Stimulated activated CD8-positive, alpha-beta memory T cell treated with anti-CD3 and anti-CD28 coated beads, Interleukin-15, amount 100 ng/mL, for 1 hour (primary cell): Measurements from ENCODE around the gene HBS1L.

Experiments
- DNase-seq: peaks from one replicate; pipeline ENCODE4 v3.0.0-alpha.2; 2020; ENCODE audit warnings: low read depth

Gene HBS1L

GRCh38 chr6:135033238-135033637, 21.4 kb downstream of the HBS1L start:
- DNase-seq = no peak

- DNase-seq = no peak
These were observed 24.0 kb downstream of the HBS1L start for GRCh38 chr6:135030532-135031178.

- no peak for DNase-seq
These were observed 24.6 kb downstream of the HBS1L start for GRCh38 chr6:135030056-135030473.

- no peak for DNase-seq
These were observed 28.8 kb downstream of the HBS1L start for GRCh38 chr6:135025775-135026174.

- DNase-seq = no peak
These were observed 29.4 kb downstream of the HBS1L start for GRCh38 chr6:135025175-135025574.

GRCh38 chr6:135022050-135022697, 32.4 kb downstream of the HBS1L start:
- DNase-seq = no peak

- DNase-seq = no peak
These were observed 33.1 kb downstream of the HBS1L start for GRCh38 chr6:135021310-135022049.

- no peak for DNase-seq
These were observed 35.7 kb downstream of the HBS1L start for GRCh38 chr6:135018941-135019340.

- DNase-seq = no peak
These were observed 36.6 kb downstream of the HBS1L start for GRCh38 chr6:135018052-135018451.

GRCh38 chr6:135014353-135014832, 40.2 kb downstream of the HBS1L start:
- DNase-seq = no peak

- DNase-seq = no peak
These were observed 41.4 kb downstream of the HBS1L start for GRCh38 chr6:135013211-135013610.

- no peak for DNase-seq
These were observed 41.9 kb downstream of the HBS1L start for GRCh38 chr6:135012764-135013163.

GRCh38 chr6:135012349-135012748, 42.3 kb downstream of the HBS1L start:
- no peak for DNase-seq

- no peak for DNase-seq
These were observed 45.7 kb downstream of the HBS1L start for GRCh38 chr6:135008941-135009290.

GRCh38 chr6:135008072-135008940, 46.3 kb downstream of the HBS1L start:
- no peak for DNase-seq

- no peak for DNase-seq
These were observed 48.2 kb downstream of the HBS1L start for GRCh38 chr6:135006386-135006914.

GRCh38 chr6:135004399-135004798, 50.2 kb downstream of the HBS1L start:
- DNase-seq = no peak

- no peak for DNase-seq
These were observed 51.5 kb downstream of the HBS1L start for GRCh38 chr6:135002974-135003703.

- no peak for DNase-seq
These were observed 52.3 kb downstream of the HBS1L start for GRCh38 chr6:135002229-135002844.

GRCh38 chr6:134999107-134999506, 55.5 kb downstream of the HBS1L start:
- DNase-seq = no peak
